IMR-90 (cell line): Measurements from ENCODE around the gene ATXN1. TPM values are rescaled to one million over a fixed set of nuclear protein-coding genes. Genes with fewer than 3 reads are reported as not detected.

Experiments used
- ATAC-seq: fragments of 200-7000 bp; cut with Tn5 transposase; 2 replicates; pipeline ENCODE4 v1.9.1; 2020; ENCODE audit warnings: low read depth, mild to moderate bottlenecking, moderate library complexity
- BruUV-seq: library from RNA; stranded (reverse); fragments of 400-500 nt; replicated peaks from 2 replicates; lab custom pipeline; 2021; lab: Mats Ljungman, UMichigan
- CTCF ChIA-PET: fragments of 300-600 bp; formaldehyde crosslinking; extraction: SDS; loops from one replicate; lab custom pipeline; 2021; ENCODE audit warnings: antibody characterized with exemption; lab: Yijun Ruan, JAX
- POLR2A ChIA-PET: fragments of 300-600 bp; sonication (Branson Sonifier 250); formaldehyde crosslinking; loops from one replicate; lab custom pipeline; 2022; ENCODE audit warnings: antibody characterized with exemption; ENCODE audit not compliant: unreplicated experiment; lab: Charles Lee
- DNase-seq: peaks from one replicate; pipeline ENCODE4 v3.0.0; 2013
- H2AFZ ChIP-seq: replicated peaks from 2 replicates; pipeline ENCODE3; 2013; ENCODE audit warnings: low read length, mild to moderate bottlenecking; ENCODE audit not compliant: poor library complexity
- H2AK5ac ChIP-seq: 2 replicates; pipeline ENCODE4 v1.6.1; 2013; ENCODE audit warnings: low read depth, low read length, inconsistent platforms
- H2AK9ac ChIP-seq: replicated peaks from 2 replicates; pipeline ENCODE3; 2013; ENCODE audit warnings: mild to moderate bottlenecking, low read depth, low read length, moderate library complexity; ENCODE audit not compliant: poor library complexity
- H2BK120ac ChIP-seq: 2 replicates; pipeline ENCODE4 v1.6.1; 2013; ENCODE audit warnings: low read depth, low read length, inconsistent platforms
- H2BK15ac ChIP-seq: 3 replicates; pipeline ENCODE4 v1.6.1; 2013; ENCODE audit warnings: low read depth, low read length, inconsistent platforms
- H2BK20ac ChIP-seq: 2 replicates; pipeline ENCODE4 v1.6.1; 2013; ENCODE audit warnings: low read depth, mild to moderate bottlenecking, inconsistent platforms, low read length, moderate library complexity
- H2BK5ac ChIP-seq: 2 replicates; pipeline ENCODE4 v1.6.1; 2013; ENCODE audit warnings: mild to moderate bottlenecking, low read depth, low read length, inconsistent platforms; ENCODE audit not compliant: poor library complexity, severe bottlenecking
- H3K14ac ChIP-seq: replicated peaks from 2 replicates; pipeline ENCODE4 v1.6.1; 2013; ENCODE audit warnings: low read depth, low read length, inconsistent platforms
- H3K18ac ChIP-seq: 2 replicates; pipeline ENCODE4 v1.6.1; 2013; ENCODE audit warnings: low read depth, low read length, control low read depth
- H3K23ac ChIP-seq: 2 replicates; pipeline ENCODE4 v1.6.1; 2013; ENCODE audit warnings: low read depth, low read length, inconsistent platforms
- H3K27ac ChIP-seq: 2 replicates; pipeline ENCODE4 v1.5.1; 2013; ENCODE audit warnings: mild to moderate bottlenecking, control low read depth, low read length; ENCODE audit not compliant: insufficient read depth
- H3K27me3 ChIP-seq: 2 replicates; pipeline ENCODE4 v1.6.1; 2013; ENCODE audit warnings: low read length; ENCODE audit not compliant: control insufficient read depth, insufficient read depth
- H3K36me3 ChIP-seq: 2 replicates; pipeline ENCODE4 v1.6.1; 2013; ENCODE audit warnings: low read length, mixed read lengths; ENCODE audit not compliant: control insufficient read depth, insufficient read depth
- H3K4ac ChIP-seq: 2 replicates; pipeline ENCODE4 v1.6.1; 2013; ENCODE audit warnings: low read depth, low read length, inconsistent platforms
- H3K4me1 ChIP-seq: 2 replicates; pipeline ENCODE4 v1.6.1; 2013; ENCODE audit warnings: low read length, mixed read lengths; ENCODE audit not compliant: control insufficient read depth, insufficient read depth
- H3K4me2 ChIP-seq: 2 replicates; pipeline ENCODE4 v1.6.1; 2013; ENCODE audit warnings: low read depth, mild to moderate bottlenecking, control low read depth, low read length, moderate library complexity
- H3K4me3 ChIP-seq: 2 replicates; pipeline ENCODE4 v1.5.1; 2013; ENCODE audit warnings: low read depth, mild to moderate bottlenecking, control low read depth, low read length, moderate library complexity; ENCODE audit not compliant: insufficient read depth
- H3K56ac ChIP-seq: 2 replicates; pipeline ENCODE4 v1.6.1; 2013; ENCODE audit warnings: low read length, inconsistent platforms; ENCODE audit not compliant: insufficient read depth; ENCODE audit errors: extremely low read depth
- H3K79me1 ChIP-seq, 2 experiments: 2 replicates each; pipeline ENCODE4 v1.6.1; 2013; ENCODE audit warnings: low read length in 2 of 2, inconsistent platforms in 1 of 2, low read depth in 1 of 2
- H3K9ac ChIP-seq: 2 replicates; pipeline ENCODE4 v1.6.1; 2013; ENCODE audit warnings: low read depth, low read length, control low read depth
- H3K9me1 ChIP-seq: 2 replicates; pipeline ENCODE4 v1.6.1; 2013; ENCODE audit warnings: low read length, inconsistent platforms; ENCODE audit not compliant: insufficient read depth
- H3K9me3 ChIP-seq: 2 replicates; pipeline ENCODE4 v1.6.1; 2013; ENCODE audit warnings: low read length; ENCODE audit not compliant: control insufficient read depth, insufficient read depth
- H4K20me1 ChIP-seq: 2 replicates; pipeline ENCODE4 v1.6.1; 2013; ENCODE audit warnings: low read length, inconsistent platforms; ENCODE audit not compliant: insufficient read depth
- H4K5ac ChIP-seq: 2 replicates; pipeline ENCODE4 v1.6.1; 2013; ENCODE audit warnings: mild to moderate bottlenecking, low read depth, low read length, control low read depth
- H4K8ac ChIP-seq, 2 experiments: 2 replicates each; pipeline ENCODE4 v1.6.1; 2013; ENCODE audit warnings: low read depth in 2 of 2, low read length in 2 of 2, control low read depth in 1 of 2, inconsistent platforms in 1 of 2
- H4K91ac ChIP-seq: 2 replicates; pipeline ENCODE4 v1.6.1; 2013; ENCODE audit warnings: low read depth, low read length, inconsistent platforms; ENCODE audit not compliant: insufficient read depth
- CTCF ChIP-seq: conservative IDR thresholded peaks from 2 replicates; pipeline ENCODE4 v1.5.1; 2012; ENCODE audit warnings: mild to moderate bottlenecking, low read depth, low read length, improper control_type of control experiment
- MAFK ChIP-seq: IDR thresholded peaks from 2 replicates; pipeline ENCODE4 v1.6.1; 2012; ENCODE audit warnings: low read depth, low read length, improper control_type of control experiment
- NFE2L2 ChIP-seq: fragments of 150-350 bp; IDR thresholded peaks from 2 replicates; pipeline ENCODE4 v1.6.1; 2016; ENCODE audit warnings: low read depth, mild to moderate bottlenecking, low read length
- RAD21 ChIP-seq: IDR thresholded peaks from 2 replicates; pipeline ENCODE4 v1.6.1; 2012; ENCODE audit warnings: low read length, improper control_type of control experiment
- SMC3 ChIP-seq: fragments of 150-350 bp; IDR thresholded peaks from 2 replicates; pipeline ENCODE4 v1.6.1; 2016; ENCODE audit warnings: low read depth, mild to moderate bottlenecking, antibody characterized with exemption, low read length, moderate library complexity
- USF2 ChIP-seq: fragments of 150-350 bp; IDR thresholded peaks from 2 replicates; pipeline ENCODE4 v1.6.1; 2017; ENCODE audit warnings: mild to moderate bottlenecking, antibody characterized with exemption, low read length, low read depth
- WGBS, 2 experiments: methylation state at CpG; one replicate each; pipeline versions ENCODE4 v1.1.5 to v1.1.7; 2013; ENCODE audit warnings: missing lambda C conversion rate in 2 of 2; ENCODE audit not compliant: insufficient read length in 1 of 2; ENCODE audit errors: extremely low coverage in 2 of 2; 5-methylcytosine and 5-hydroxymethylcytosine counted together
- dilution Hi-C: fragments of 300-500 bp; cut with HindIII; formaldehyde crosslinking; loops from one replicate; pipeline ENCODE4 v1.14.3; 2018; ENCODE audit warnings: low sequenced_read_pairs; ENCODE audit not compliant: unreplicated experiment
- in situ Hi-C: fragments of 300-500 bp; cut with MboI; formaldehyde crosslinking; loops from 3 replicates; pipeline ENCODE4 v1.14.3; 2019; ENCODE audit warnings: low sequenced_read_pairs, inconsistent platforms, mixed read lengths
- intact Hi-C: fragments of 100-400 bp; cut with micrococcal nuclease; formaldehyde crosslinking; loops from 2 replicates; pipeline ENCODE4 v1.10.0; 2022
- polyA plus RNA-seq, 3 experiments: library from polyadenylated mRNA; depleted of rRNA; stranded (reverse); fragments of >200 nt; gene quantifications; 2 replicates each; pipeline ENCODE4 v1.2.3, GENCODE V29; 2012; ENCODE audit warnings: low replicate concordance in 1 of 3
- total RNA-seq: library from RNA; depleted of rRNA; stranded (reverse); fragments of >200 nt; gene quantifications from 2 replicates; pipeline ENCODE4 v1.2.3, GENCODE V29; 2012

Gene ATXN1
- total and polyA plus RNA-seq, 2 of the 4 experiments (the other 2 are of a cell fraction), result 7.3 to 11.1 TPM

- TF ChIP-seq USF2, result no peak
Measured at GRCh38 chr6:16404456-16404855, 356.8 kb downstream of the ATXN1 start (continued).

GRCh38 chr6:16403831-16404230, 357.4 kb downstream of the ATXN1 start:
- H2BK5ac ChIP-seq, result peak overlapping the region; percentile 61
- no peak overlapping the region for H3K4me2 ChIP-seq
- peak; percentile 40 for ATAC-seq
- H4K8ac ChIP-seq, result peak overlapping the region; percentile 75 to 84; a peak in 3 of 4 replicates
- H3K79me1 ChIP-seq, result peaks cover 9 to 34% of the 10 kb centered on the region in 2 experiments
- peak overlapping the region; percentile 28; the same call in 1 of the 2 replicates for H3K9ac ChIP-seq
- ChIA-PET POLR2A (no interaction called here), CTCF (interaction anchor here (0.6 to 1.0 kb wide), 6 partner anchors 10 to 314 kb away, joined by 3 to 6 read pairs (median 4); no protein-coding TSS in a partner anchor)
- peaks cover 23% of the 10 kb centered on the region for H3K9me1 ChIP-seq
- H2BK15ac ChIP-seq, result peak overlapping the region; percentile 24; the same call in 2 of the 3 replicates
- dilution Hi-C loops, result no loop called here
- H3K27ac ChIP-seq, result peak overlapping the region; percentile 48; the same call in 1 of the 2 replicates
- no peaks in the 10 kb centered on the region for H3K27me3 ChIP-seq
- H3K56ac ChIP-seq, result no peak overlapping the region
- intact Hi-C loops, result loop anchor here (5.0 to 10.0 kb wide), 3 partner anchors 108 to 561 kb away; partner anchors contain the start of gene ATXN1
- TF ChIP-seq CTCF (peak; percentile 53), MAFK (no peak), NFE2L2 (no peak), RAD21 (peak; percentile 53), SMC3 (peak; percentile 47)
- peaks cover 8% of the 10 kb centered on the region for H3K36me3 ChIP-seq
- no peak overlapping the region for H2AK9ac ChIP-seq
- H3K23ac ChIP-seq, result no peak overlapping the region
- WGBS, 2 experiments, result no CpG with 5 or more reads among the region's 3 CpGs
- H2AFZ ChIP-seq, result no peak overlapping the region
- BruUV-seq, result no TSS peak
- no peaks in the 10 kb centered on the region for H4K20me1 ChIP-seq
- H3K14ac ChIP-seq, result peak overlapping the region; percentile 64
- H3K4ac ChIP-seq, result peak overlapping the region; percentile 79
- peak; percentile 27 for DNase-seq
- H2AK5ac ChIP-seq, result peak overlapping the region; percentile 61
- H3K18ac ChIP-seq, result peak overlapping the region; percentile 79
- H3K4me1 ChIP-seq, result peaks cover 40% of the 10 kb centered on the region
- peak overlapping the region; percentile 88; the same call in 1 of the 2 replicates for H4K5ac ChIP-seq
- H2BK20ac ChIP-seq, result peak overlapping the region; percentile 57; the same call in 1 of the 2 replicates
- 0 out of 2 replicates have a peak overlapping the region, but pooled peaks have one; percentile 14 for H4K91ac ChIP-seq
- peak overlapping the region; percentile 75 for H2BK120ac ChIP-seq
- H3K4me3 ChIP-seq, result no peak overlapping the region
- no peaks in the 10 kb centered on the region for H3K9me3 ChIP-seq
- in situ Hi-C loops, result loop anchor here (10.0 kb wide), 1 partner anchor 361 kb away; the partner anchor contains the start of gene ATXN1
